Hematopoietic multipotent progenitor cell treated with erythropoietin and hydrocortisone succinate and interleukin-3 and kit ligand, for 6 days (in vitro differentiated cells): ENCODE data around the gene NEURL1B.

ENCODE experiments used
- DNase-seq: peaks from one replicate; pipeline ENCODE4 v3.0.0-alpha.2; 2015

Gene NEURL1B

GRCh38 chr5:172719211-172719610 lies 78.1 kb downstream of the NEURL1B start:
- DNase-seq, result no peak

- no peak for DNase-seq
Observed at GRCh38 chr5:172720655-172721054, 79.6 kb downstream of the NEURL1B start.

- no peak for DNase-seq
Observed at GRCh38 chr5:172721455-172722326, 80.6 kb downstream of the NEURL1B start.

- no peak for DNase-seq
Observed at GRCh38 chr5:172722327-172722815, 81.3 kb downstream of the NEURL1B start.

DNA sequence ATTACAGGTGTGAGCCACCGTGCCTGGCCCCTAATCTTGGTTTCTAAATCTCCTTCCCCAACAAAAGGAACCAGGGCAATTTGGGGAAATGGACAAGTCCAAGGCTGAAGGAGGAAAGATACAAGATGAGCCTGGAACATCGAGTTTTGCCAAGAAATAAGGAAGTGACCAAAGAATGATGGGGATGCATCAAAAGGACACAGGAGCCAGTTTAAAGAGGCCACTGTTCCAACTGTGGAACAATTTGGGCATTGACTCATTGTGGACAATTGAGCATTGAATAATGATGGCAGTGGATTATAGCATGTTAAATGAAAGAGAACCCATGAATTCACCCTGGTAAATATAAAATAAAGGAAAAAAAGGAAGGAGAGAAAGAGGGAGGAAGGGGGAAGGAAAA lies 82.4 kb downstream of the NEURL1B start:
- no peak for DNase-seq

GRCh38 chr5:172724242-172725183 lies 83.5 kb downstream of the NEURL1B start:
- DNase-seq, result no peak

DNA sequence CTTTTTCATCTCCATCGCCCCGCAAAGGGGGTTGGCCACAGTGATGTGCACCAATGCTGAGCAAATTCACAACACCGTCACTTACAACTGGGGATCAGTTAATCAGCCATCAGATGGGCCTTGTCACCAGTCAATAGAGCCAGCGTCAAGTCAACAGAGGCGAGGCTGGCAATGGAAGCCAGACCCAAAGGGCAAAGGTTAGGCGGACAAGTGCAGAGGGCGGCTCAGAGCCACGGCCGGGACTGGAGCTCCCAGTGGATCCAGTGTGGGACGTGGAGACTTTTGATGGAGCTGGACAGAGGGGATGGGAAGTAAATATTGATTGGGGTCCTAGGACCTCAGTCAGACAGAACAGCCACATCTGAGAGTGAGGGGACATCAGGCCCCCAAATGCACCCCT lies 84.2 kb downstream of the NEURL1B start:
- no peak for DNase-seq

DNA sequence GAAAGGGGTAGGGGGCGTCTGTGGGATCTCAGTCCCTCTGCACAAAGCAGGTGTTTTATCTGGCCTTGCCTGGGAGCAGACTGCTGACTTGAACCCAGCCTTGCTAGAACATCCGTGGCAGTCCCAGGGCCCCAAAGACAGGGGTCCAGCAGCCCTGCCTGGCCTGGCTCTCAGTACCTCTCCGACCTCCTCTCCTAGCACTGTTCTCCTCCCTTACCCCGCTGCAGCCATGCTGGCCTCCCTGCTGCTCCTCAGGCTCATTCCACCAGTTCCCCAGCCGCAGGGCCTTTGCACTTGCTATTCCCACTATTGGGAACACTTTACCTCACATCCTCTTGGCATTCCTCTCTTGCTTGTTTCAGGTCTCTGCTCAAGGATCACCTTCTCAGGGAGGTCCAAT lies 84.7 kb downstream of the NEURL1B start:
- no peak for DNase-seq

GRCh38 chr5:172726966-172727365 lies 85.9 kb downstream of the NEURL1B start:
- no peak for DNase-seq

GRCh38 chr5:172727551-172727950 lies 86.5 kb downstream of the NEURL1B start:
- no peak for DNase-seq

- no peak for DNase-seq
Observed at GRCh38 chr5:172728481-172729241, 87.6 kb downstream of the NEURL1B start.

DNA sequence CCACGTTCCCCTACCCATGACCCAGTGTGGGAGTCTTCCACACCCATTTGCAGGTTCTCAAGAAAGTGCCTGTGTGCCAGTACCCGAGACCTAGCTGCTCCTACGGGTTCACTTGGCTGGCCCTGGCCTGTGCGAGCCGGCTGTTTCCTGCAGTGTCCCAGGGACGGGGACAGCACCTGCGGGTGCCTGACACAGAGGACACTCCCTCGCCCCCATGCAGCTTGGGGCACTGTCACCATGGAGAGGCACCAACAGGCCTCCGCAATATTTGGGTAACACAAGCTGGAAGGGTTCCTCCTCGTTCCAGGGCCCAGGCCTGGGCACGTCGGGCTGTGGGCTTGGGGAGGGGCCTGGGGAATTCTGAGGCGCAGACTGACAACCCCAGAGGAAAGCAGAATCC lies 88.5 kb downstream of the NEURL1B start:
- DNase-seq, result no peak

- no peak for DNase-seq
Observed at GRCh38 chr5:172730222-172730621, 89.2 kb downstream of the NEURL1B start.

GRCh38 chr5:172730981-172731679 lies 90.1 kb downstream of the NEURL1B start:
- no peak for DNase-seq

- DNase-seq, result no peak
Observed at GRCh38 chr5:172731680-172732074, 90.6 kb downstream of the NEURL1B start.

GRCh38 chr5:172732201-172732865 lies 91.3 kb downstream of the NEURL1B start:
- DNase-seq, result no peak

DNA sequence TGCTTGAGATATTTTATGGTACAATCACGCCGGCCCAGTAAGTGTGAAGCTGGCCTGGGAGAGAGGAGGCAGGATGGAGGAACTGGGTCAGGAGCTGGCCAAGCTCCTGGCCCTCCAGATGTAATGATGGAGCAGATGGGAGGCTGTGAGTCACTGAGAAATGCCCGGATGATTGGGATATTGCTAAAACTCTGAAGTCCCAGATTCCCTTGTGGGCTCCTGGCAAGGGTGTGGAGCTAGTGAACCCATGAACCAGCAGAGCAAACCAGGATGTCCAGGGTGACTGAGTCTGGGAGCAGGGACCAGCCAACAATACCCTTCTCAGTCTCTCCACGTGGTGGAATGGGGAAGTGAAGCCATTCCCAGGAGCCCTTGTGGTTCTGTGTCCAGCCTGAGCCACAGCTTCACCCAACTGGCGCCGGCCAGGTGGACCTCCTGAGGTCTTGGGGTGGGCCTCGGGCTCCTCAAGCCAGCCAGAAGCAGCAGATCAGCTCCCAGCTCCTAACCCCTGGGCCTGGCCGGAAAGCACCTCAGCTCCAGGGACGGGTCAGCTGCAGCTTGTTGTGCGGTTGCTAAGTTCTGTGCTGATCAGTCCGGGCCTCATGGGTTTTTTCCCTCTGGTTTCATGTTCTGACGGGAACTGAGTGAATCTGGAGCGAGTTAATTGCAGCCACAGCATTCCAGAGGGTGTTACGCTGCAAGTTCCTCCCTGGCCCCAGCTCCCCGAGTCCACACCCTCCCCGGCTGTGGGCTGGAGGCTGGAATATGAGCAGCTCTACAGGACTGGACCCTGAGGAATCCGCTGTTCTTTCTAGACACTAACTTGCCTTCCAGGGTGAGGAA lies 92.3 kb downstream of the NEURL1B start:
- DNase-seq, result no peak

DNA sequence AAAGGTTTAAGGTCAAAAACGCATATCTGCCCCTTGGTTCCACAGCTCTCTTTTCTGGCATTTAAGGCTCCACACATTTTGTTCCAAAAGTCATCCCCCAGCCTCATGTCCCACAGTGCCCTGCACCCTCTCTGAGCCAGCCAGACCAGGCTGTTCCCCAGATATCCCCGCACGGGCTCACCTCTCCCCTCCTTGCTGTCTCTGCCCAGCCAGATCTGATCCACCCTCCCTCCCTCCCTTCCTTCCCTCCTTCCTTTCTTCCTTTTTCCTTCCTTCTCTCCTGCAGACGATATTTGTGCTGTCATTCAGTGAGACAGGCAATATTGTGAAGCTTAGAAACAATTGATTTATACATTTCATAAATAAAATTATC lies 92.9 kb downstream of the NEURL1B start:
- no peak for DNase-seq

DNA sequence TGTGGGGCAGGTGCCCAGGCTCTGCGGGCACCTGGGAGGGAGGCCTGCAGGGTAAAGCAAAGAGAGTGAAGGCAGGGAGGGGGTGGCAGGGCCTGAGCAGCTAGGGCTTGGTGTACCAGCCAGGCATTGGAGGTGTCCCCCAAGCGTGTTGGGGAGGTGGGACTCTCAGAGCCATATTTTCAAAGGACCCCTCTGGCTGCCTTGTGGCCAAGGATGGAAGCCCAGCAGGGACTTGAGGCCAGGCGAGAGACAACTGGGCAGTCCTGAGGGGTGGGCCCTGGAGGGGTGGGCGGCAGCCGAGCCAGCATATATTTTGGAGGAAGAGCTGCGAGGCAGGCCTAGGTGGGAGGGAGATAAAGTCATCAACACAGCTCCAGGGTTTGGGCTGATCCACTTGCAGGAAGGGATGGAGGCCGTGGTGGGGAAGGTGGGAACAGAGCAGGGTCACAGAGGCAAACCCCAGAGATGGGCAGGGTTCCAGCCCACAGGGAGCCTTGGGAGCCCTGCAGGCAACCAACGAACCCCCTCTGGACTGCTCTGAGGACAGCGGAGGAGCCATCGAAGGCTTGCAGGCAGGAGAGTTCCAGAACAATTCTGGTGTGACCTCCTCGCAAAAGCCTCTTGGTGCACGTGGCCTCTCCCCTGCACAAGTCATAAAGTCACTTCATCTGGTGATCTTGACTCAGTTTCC lies 94.2 kb downstream of the NEURL1B start:
- DNase-seq, result no peak

DNA sequence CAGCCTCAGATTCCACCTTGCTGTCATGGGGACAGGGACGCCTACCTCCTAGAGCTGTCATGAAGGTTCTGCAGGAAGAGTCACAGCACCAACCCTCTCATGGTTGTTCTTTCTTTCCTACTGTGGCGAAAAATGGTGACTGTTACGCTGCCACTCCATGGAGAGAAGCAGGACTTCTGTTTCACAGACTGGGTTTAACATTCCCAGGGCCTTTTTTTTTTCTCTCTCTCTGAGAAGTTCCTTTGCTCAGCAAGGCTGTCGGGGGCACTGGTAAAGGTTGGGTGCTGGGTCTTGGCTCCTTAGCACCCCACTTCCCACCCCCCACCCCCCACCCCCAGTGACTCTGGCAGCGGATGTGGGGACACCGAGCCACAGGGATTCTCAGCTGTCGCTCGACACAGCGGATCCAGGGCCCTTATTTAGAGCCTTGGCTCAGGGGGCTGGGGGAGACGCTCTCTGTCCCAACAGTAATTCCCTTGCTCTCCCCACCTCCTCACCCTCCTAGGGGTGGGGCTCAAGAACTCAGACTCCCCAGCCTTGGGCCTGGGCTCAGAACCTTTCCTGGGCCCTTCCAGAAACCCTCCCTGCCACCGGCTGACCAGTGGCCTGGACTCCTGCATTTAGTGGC lies 95.6 kb downstream of the NEURL1B start:
- no peak for DNase-seq
